Fibroblast of lung (primary cell): ENCODE data around the gene TMEM171.

Source experiments
- CTCF ChIP-seq, 2 donors: IDR thresholded peaks in 1 of 2; conservative IDR thresholded peaks in 1 of 2; 1 replicate in 1 of 2; 2 replicates in 1 of 2; pipeline ENCODE4 v1.5.1; 2011 to 2012; ENCODE audit warnings: low read length in 2 of 2, control low read depth in 1 of 2, inconsistent platforms in 1 of 2, low read depth in 1 of 2, mild to moderate bottlenecking in 1 of 2
- EZH2 ChIP-seq: IDR thresholded peaks from 2 replicates; pipeline ENCODE4 v1.5.1; 2012; ENCODE audit warnings: low read length, control low read depth, mild to moderate bottlenecking; ENCODE audit errors: missing control alignments

DNA sequence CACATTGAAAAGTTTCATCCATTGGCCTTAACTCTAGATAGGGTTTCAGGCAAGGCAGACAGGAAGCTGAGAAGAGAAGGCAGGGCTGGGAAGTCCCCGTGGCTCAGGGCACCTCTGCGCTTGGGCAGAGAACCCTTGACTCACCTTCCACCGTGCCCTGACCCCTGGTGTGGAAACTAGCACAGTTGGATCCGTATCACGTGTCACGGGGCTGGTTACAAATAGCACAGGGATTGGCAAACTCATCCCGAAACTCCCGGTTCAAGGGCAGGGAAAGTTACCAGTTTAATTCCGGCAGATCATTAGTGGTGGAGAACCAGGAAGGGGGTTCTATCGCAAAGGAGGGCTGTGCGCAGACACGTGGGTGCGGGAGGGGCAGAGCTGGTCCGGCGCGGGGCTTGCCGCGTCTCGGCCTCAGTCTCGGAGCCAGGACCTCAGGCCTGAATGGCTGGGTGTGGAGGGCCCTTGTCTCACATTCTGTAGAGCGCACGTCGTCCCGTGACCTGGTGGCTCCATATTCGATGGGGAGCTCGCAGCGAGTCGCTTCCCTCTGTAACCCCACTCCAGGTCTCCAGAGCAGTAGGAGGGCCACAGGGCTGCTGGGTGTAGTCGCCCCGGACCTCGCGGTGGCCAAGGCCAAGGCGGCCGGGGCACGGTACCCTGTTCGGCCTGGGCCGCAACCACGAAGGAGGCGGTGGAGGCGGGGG is 771 bp upstream of the TMEM171 start:
- TF ChIP-seq EZH2 (no peak), CTCF (conservative IDR thresholded peaks at IDR 0.05 in 1 of 2, IDR thresholded peaks at IDR 0.05 in 1 of 2; ENCODE audit: low read depth in 1 of 2, low read length in 2 of 2) (no peak)
